DND-41 (cell line): Measurements from ENCODE around the gene DTWD2.

Experiments
- EZH2 ChIP-seq: IDR thresholded peaks from 3 replicates; pipeline ENCODE4 v1.6.1; 2012; ENCODE audit warnings: borderline replicate concordance, low read depth, mild to moderate bottlenecking, moderate library complexity, low read length, inconsistent platforms; ENCODE audit not compliant: severe bottlenecking
- TF ChIP-seq, protein P1 (sequence below): IDR thresholded peaks from 2 replicates; pipeline ENCODE4 v1.5.1; 2012; ENCODE audit warnings: borderline replicate concordance, low read length, moderate library complexity, mild to moderate bottlenecking; ENCODE audit not compliant: poor library complexity, severe bottlenecking; ENCODE audit errors: extremely low read depth

DNA sequence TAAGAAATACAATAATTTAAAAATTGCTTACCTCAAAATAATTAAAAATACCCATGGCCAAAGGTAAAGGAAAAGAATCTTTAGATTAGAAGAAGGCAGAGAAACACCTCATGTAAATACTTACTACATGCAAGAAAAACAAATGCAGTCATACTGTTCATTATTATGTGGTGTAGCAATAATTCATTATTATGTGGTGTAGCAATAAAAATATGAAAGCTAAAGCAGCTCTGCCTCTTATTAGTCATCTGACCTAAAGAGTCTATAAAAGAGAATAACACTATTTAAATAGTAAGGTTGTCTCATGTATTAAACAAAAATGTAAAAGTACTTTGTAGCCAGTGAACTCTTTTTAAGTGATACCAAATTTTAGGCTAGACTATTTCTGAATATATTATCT, 6.6 kb downstream of the DTWD2 start:
- TF ChIP-seq, protein P1, sequence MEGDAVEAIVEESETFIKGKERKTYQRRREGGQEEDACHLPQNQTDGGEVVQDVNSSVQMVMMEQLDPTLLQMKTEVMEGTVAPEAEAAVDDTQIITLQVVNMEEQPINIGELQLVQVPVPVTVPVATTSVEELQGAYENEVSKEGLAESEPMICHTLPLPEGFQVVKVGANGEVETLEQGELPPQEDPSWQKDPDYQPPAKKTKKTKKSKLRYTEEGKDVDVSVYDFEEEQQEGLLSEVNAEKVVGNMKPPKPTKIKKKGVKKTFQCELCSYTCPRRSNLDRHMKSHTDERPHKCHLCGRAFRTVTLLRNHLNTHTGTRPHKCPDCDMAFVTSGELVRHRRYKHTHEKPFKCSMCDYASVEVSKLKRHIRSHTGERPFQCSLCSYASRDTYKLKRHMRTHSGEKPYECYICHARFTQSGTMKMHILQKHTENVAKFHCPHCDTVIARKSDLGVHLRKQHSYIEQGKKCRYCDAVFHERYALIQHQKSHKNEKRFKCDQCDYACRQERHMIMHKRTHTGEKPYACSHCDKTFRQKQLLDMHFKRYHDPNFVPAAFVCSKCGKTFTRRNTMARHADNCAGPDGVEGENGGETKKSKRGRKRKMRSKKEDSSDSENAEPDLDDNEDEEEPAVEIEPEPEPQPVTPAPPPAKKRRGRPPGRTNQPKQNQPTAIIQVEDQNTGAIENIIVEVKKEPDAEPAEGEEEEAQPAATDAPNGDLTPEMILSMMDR = no peak
- no peak for TF ChIP-seq EZH2
